T47D (cell line): Measurements from ENCODE around the gene OSBP2.
A peak's percentile ranks its signal among the peaks of the same experiment; 100 is the strongest.

ENCODE experiments used
- DNase-seq, 2 experiments: peaks; one replicate each; pipeline versions ENCODE4 v3.0.0 to v3.0.0-alpha.2; 2011 to 2012; ENCODE audit warnings: low read depth in 1 of 2, low spot score in 1 of 2
- JUND ChIP-seq: IDR thresholded peaks from 2 replicates; pipeline ENCODE4 v1.6.1; 2012; ENCODE audit warnings: low read depth
- in situ Hi-C: cut with HindIII; loops from 2 replicates; pipeline ENCODE4 v1.10.0; 2016; ENCODE audit warnings: low sequenced_read_pairs, low pct_unique_long_range_greater_than_20kb

The OSBP2 gene

GRCh38 chr22:30785527-30785926 lies 90.9 kb downstream of the OSBP2 start:
- in situ Hi-C loops = no loop called here
- TF ChIP-seq JUND = no peak

DNA sequence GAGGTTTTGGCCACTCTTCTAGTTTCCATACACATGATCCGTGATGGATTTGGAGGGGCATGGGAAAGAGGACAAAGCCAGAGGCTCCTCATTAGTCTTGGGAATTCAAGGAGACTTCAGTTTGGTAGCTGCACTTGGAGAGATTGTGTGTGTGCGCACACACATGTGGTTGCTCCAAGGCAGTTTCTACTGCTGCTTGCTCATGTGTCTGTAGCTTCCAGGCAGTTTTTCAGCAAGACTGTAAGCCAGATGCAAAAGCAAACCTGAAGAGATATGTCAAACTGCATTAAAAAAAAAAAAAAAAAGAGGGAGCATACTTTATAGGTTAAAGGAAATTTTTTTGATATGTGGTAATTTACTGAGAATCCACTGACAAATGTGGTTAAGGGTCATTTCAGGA lies 95.7 kb downstream of the OSBP2 start:
- TF ChIP-seq JUND = no peak

More at GRCh38 chr22:30785527-30785926, 90.9 kb downstream of the OSBP2 start:
- DNase-seq = no peak

DNA sequence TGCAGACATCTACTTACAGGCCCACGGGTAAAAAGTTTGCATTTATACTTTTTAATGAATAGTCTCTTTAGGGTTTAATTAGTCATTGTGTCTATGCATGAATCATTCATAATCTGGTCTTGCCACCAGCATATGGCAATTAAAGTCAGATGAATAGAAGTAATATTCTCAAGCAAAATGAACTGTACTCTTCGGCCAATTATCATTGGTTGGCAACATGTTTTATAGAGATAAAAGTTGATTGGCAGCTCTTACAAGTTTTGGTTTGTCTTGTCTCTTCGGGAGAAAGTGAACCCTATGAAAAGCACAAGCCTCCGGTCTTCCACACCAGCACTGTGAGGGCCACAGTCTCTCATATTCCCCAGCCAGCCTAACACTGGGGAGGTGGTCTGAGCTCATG lies 97.8 kb downstream of the OSBP2 start:
- in situ Hi-C loops = no loop called here
- DNase-seq = no peak
- no peak for TF ChIP-seq JUND

More for the DNA sequence above, 95.7 kb downstream of the OSBP2 start:
- DNase-seq = no peak
- in situ Hi-C loops = no loop called here

- in situ Hi-C loops = no loop called here
- no peak for TF ChIP-seq JUND
- DNase-seq = no peak
Measured at GRCh38 chr22:30795118-30795517, 100.4 kb downstream of the OSBP2 start.

- no peak for DNase-seq
- in situ Hi-C loops = no loop called here
- no peak for TF ChIP-seq JUND
Measured at GRCh38 chr22:30801695-30802094, 107.0 kb downstream of the OSBP2 start.

- DNase-seq = peak; percentile 58 to 91
- in situ Hi-C loops = no loop called here
- TF ChIP-seq JUND = no peak
Measured at GRCh38 chr22:30802202-30803166, 107.8 kb downstream of the OSBP2 start.

DNA sequence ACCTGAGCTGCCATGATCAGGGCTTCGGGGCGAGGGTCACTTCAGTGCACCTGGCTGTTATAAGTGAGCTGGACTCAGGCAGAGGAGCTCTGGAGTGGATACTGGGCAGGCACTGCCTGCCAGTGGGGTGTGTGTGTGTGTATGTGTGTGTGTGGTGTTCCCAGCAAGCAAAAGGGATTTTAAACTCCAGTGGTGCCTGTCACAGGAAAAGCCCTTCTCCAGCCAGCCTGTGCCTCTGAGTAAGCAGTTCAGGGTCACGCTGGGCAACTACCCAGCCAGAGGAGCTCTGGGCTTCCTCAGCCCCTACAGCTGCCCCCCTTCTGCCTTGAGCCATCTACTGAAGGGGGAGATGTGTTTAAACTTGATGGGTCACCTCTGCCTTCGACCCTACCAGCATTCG lies 109.0 kb downstream of the OSBP2 start:
- no peak for DNase-seq
- in situ Hi-C loops = no loop called here
- TF ChIP-seq JUND = no peak

DNA sequence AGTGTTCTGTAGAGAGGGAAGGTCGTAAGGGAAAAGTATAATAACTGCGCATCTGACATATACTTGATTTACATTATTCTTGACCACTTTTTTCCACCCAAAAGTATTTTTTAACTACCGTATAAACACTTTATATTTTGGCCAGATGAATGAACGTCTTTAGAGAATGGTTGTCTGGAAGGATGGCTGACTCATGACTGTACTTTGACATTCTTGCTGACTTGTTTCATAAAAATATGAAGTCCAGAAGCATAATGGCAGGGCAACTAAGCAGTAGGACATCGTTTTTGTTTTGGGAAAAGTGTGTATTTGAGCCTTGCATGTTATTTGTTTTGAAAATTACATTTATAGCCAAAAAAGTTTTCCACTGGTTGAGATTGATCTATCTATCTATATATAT lies 110.0 kb downstream of the OSBP2 start:
- TF ChIP-seq JUND = no peak
- DNase-seq = no peak
- in situ Hi-C loops = no loop called here

DNA sequence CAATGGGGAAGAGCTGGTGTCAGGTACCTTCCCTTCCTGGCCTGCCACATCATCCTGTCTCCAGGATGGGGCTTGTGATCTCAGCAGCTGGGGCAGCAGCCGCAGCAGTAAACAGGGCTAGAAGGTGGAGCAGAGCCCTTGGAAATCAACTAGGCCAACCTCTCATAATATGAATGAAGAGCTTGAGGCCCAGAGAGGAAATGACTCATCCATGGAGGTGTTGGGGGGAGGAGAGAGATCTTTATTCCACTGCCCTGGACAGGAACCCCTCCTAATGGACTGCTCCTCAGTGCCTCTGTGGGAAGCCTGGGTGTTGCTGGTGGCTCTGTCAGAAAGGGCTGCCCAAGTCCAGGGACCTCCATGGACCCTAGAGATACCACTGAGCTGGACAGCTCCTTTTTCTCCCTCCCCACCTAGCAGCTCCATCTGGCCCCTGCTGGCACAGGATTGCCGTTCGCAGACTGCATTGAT lies 111.8 kb downstream of the OSBP2 start:
- no peak for TF ChIP-seq JUND
- DNase-seq = no peak
- in situ Hi-C loops = no loop called here

DNA sequence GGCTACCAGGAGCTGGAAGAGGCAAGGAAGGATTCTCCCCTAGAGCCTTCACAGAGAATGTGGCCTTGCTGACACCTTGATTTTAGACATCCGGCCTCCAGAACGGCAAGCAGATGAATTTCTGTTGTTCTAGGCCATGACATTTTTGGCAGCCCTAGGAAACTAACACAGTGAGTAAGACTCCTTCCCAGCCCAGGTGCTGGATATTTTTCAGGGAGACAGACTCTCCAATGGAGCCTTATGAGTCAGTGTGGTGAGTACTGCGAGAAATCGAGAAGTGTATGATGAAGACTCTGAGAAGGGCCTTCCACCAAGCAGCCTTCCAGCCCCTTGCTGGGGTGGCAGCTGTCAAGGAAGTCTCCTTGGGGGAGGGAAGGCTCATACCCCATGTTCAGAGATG lies 114.4 kb downstream of the OSBP2 start:
- in situ Hi-C loops = no loop called here
- no peak for DNase-seq
- no peak for TF ChIP-seq JUND

- no peak for DNase-seq
- TF ChIP-seq JUND = no peak
- in situ Hi-C loops = no loop called here
Measured at GRCh38 chr22:30810105-30810504, 115.4 kb downstream of the OSBP2 start.

DNA sequence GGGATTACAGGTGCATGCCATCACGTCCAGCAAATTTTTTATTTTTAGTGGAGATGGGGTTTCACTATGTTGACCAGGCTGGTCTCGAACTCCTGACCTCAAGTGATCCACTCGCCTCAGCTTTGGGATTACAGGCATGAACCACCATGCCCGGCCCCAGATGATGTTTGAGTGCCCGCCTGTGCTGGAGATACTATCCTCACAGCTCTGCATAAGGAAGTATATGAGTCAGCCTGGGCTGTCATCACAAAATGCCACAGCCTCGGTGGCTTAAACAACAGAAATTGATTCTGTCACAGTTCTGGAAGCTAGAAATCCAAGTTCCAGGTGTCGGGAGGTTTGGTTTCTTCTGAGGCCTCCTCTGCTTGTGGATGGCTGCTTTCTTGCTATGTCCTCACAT lies 119.3 kb downstream of the OSBP2 start:
- no peak for DNase-seq
- TF ChIP-seq JUND = no peak
- in situ Hi-C loops = no loop called here

- in situ Hi-C loops = no loop called here
- DNase-seq = peak in 1 of 2 experiments; percentile 4
- TF ChIP-seq JUND = no peak
Measured at GRCh38 chr22:30816413-30816812, 121.7 kb downstream of the OSBP2 start.
